22Rv1 (cell line): ENCODE results near the gene FBXO11.

Experiments used
- ZFX ChIP-seq: fragments of 450-650 bp; IDR thresholded peaks from 2 replicates; pipeline ENCODE4 v1.6.1; 2017; ENCODE audit warnings: antibody characterized with exemption, borderline replicate concordance
- TF ChIP-seq, protein P1 (sequence below): fragments of 450-650 bp; IDR thresholded peaks from 2 replicates; pipeline ENCODE4 v1.5.1; 2017; ENCODE audit warnings: mild to moderate bottlenecking

DNA sequence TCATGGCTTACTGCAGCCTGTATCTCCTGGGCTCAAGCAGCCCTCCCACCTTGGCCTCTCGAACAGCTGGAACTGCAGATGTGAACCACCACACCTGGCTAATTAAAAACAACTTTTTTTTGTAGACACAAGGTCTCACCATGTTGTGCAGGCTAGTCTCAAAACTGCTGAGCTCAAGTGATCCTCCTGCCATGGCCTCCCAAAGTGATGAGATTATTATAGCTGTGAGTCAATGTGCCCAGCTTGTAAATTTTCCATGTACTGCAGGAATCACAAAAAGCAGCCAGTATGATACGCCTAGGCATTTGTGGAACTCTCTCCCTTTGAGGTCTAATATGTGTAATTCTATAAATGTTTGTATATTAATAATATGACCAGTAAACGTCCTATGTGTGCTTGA, 63.5 kb downstream of the FBXO11 start:
- TF ChIP-seq, protein P1, sequence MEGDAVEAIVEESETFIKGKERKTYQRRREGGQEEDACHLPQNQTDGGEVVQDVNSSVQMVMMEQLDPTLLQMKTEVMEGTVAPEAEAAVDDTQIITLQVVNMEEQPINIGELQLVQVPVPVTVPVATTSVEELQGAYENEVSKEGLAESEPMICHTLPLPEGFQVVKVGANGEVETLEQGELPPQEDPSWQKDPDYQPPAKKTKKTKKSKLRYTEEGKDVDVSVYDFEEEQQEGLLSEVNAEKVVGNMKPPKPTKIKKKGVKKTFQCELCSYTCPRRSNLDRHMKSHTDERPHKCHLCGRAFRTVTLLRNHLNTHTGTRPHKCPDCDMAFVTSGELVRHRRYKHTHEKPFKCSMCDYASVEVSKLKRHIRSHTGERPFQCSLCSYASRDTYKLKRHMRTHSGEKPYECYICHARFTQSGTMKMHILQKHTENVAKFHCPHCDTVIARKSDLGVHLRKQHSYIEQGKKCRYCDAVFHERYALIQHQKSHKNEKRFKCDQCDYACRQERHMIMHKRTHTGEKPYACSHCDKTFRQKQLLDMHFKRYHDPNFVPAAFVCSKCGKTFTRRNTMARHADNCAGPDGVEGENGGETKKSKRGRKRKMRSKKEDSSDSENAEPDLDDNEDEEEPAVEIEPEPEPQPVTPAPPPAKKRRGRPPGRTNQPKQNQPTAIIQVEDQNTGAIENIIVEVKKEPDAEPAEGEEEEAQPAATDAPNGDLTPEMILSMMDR, result no peak
- TF ChIP-seq ZFX, result no peak
